Fibroblast of the aortic adventitia (primary cell): Measurements from ENCODE around the gene GPR176. TPM values are rescaled to one million over a fixed set of nuclear protein-coding genes. Genes with fewer than 3 reads are reported as not detected.

Experiments
- DNase-seq: peaks from one replicate; pipeline ENCODE4 v3.0.0-alpha.2; 2010; ENCODE audit warnings: low read depth
- H3K4me3 ChIP-seq: 2 replicates; pipeline ENCODE4 v1.5.1; 2011; ENCODE audit warnings: low read depth, mild to moderate bottlenecking, control low read depth, low read length, moderate library complexity
- CTCF ChIP-seq: IDR thresholded peaks from 2 replicates; pipeline ENCODE4 v1.5.1; 2011; ENCODE audit warnings: mild to moderate bottlenecking, low read length, control low read depth, inconsistent platforms; ENCODE audit not compliant: insufficient read depth
- total RNA-seq: library from RNA; depleted of rRNA; stranded (reverse); fragments of >200 nt; gene quantifications from 2 replicates; pipeline ENCODE4 v1.2.3, GENCODE V29; 2012; ENCODE audit warnings: low replicate concordance

Gene GPR176
- total RNA-seq, 1 donor, result 160 TPM

- peak overlapping the region; percentile 92 for H3K4me3 ChIP-seq
- TF ChIP-seq CTCF, result no peak
- DNase-seq, result peak; percentile 91
These were observed 1.2 kb downstream of the GPR176 start for GRCh38 chr15:39918688-39919385.

- no peak overlapping the region for H3K4me3 ChIP-seq
- DNase-seq, result no peak
- no peak for TF ChIP-seq CTCF
These were observed 5.1 kb downstream of the GPR176 start for GRCh38 chr15:39914977-39915376.

- no peak for TF ChIP-seq CTCF
- DNase-seq, result no peak
- H3K4me3 ChIP-seq, result no peak overlapping the region
These were observed 11.1 kb downstream of the GPR176 start for GRCh38 chr15:39909007-39909406.

- H3K4me3 ChIP-seq, result no peak overlapping the region
- TF ChIP-seq CTCF, result no peak
These were observed 11.9 kb downstream of the GPR176 start for GRCh38 chr15:39908186-39908585.

GRCh38 chr15:39907216-39907615 is 12.8 kb downstream of the GPR176 start:
- H3K4me3 ChIP-seq, result no peak overlapping the region
- no peak for DNase-seq
- TF ChIP-seq CTCF, result no peak

More at GRCh38 chr15:39908186-39908585, 11.9 kb downstream of the GPR176 start:
- DNase-seq, result peak; percentile 93

- no peak for DNase-seq
- TF ChIP-seq CTCF, result no peak
- no peak overlapping the region for H3K4me3 ChIP-seq
These were observed 16.0 kb downstream of the GPR176 start for GRCh38 chr15:39904115-39904514.

- no peak for TF ChIP-seq CTCF
- no peak overlapping the region for H3K4me3 ChIP-seq
- no peak for DNase-seq
These were observed 21.7 kb downstream of the GPR176 start for GRCh38 chr15:39898317-39898716.
